A549 treated with CORT108297 at 1 μM for 4 hours (cell line): ENCODE measurements around the gene NCBP3. TPM values are rescaled to one million over a fixed set of nuclear protein-coding genes. Genes with fewer than 3 reads are reported as not detected.

Experiments used
- total RNA-seq: library from RNA; stranded (reverse); fragments of 200-300 nt; extraction: Qiagen RNA extraction; gene quantifications from 5 replicates; pipeline ENCODE4 v1.2.3, GENCODE V29; 2022

NCBP3 gene
- total RNA-seq = 27.8 to 30.8 TPM (median 30.5 TPM) in 5 replicates

DNA sequence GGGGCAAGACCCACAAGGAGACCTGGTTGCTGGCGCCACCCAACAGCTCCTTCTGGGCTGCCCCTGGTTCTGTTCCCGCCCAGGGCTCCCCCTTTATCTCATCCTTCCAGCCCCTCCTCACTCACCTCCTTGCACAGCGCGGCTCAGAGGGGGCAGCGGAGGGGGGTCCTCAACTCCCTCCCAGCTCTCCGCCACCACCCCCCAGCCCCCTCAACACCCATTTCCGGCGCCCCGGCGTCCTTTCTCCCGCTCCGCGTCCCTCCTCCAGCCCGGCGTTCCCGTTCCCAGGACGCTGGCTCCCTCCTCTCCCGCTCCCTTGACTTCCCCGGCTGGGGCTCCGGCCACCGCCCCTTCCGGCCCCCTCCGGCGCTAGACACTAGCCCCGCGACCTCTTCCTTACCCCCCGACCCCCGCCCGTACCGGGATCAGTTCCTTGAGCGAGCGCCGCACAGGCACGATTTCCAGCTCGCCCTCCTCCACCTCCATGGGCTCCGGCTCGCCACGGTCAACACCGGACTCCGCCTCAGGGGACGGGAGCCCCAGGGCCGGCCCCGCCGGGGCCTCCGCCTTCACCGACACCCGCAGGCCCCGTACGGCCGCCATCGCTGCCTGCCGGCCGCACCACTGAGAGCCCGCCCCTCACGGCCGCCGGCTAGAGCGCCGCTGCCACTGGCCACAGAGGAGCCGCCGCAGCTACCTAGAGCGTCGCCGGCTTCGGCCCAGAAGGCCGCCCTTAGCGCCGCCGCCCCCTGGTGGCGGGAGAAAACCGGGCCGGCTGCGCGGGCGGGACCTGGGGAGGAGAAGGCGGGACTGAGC lies at the start of gene NCBP3:
Gene NCBP3 (minus strand): TSS at position 626 of the 816 bp plus-strand sequence. CDS start 23 bp downstream, at position 603.

DNA sequence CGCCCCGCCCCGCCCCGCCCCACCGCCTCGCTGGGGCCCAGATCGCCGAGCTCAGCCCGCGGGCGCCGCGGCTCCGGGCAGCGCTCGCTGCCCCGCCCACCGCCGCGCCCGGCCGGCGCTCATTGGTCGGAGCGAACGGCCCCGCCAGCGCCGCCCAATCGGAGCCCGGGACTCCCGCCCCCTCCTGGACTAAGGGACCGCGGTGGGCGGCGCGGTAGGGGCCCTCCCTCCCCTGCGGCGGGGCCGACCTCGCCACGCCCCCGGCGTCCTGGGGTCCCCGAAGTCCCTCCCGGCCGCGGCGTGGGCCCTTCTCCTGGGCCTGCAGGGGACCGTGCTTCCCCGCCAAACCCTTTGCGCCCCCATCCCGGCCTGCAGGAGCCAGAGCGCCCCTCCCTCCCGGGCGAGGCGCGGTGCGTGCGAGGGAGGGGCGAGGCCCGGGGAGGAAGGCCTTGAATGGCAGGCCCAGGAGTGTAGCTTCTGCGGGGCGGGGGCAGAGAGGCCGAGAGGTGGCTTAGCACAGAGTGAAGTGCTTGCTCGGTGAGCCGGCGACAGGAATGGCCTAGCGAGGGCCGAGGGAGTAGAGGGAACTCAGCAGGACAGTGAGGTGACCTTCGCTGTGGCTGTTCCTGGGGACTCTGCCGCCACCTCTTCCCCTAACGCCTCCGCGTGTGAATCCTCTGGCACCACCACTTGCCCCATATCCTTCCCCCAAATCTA lies 47.1 kb upstream of the NCBP3 start, which contains the start of gene CAMKK1:
Gene CAMKK1 (minus strand): TSS at position 51 of the 717 bp plus-strand sequence. CDS start 7,366 bp downstream, outside the sequence.

GRCh38 chr17:3800362-3801271 lies 45.4 kb downstream of the NCBP3 start, which contains the start of gene ITGAE:
TSS of gene ITGAE (minus strand) at chr17:3801188. CDS start at chr17:3801144, 44 bp downstream.

Other genes starting within 250 kb of the NCBP3 start
- gene TRPV1, start 236.8 kb downstream of the NCBP3 start, total RNA-seq = 3.3 to 4.8 TPM (median 4.6 TPM) in 5 replicates
- gene SHPK, start 210.0 kb downstream of the NCBP3 start, total RNA-seq = 12.3 to 17.5 TPM (median 16.2 TPM) in 5 replicates
- 13.6 to 18.1 TPM (median 15.1 TPM) in 5 replicates for gene CTNS, start 209.5 kb downstream of the NCBP3 start, total RNA-seq
- gene TAX1BP3, start 177.7 kb downstream of the NCBP3 start, total RNA-seq = 267 to 347 TPM (median 336 TPM) in 5 replicates
- 122 to 168 TPM (median 162 TPM) in 5 replicates for gene EMC6, start 177.4 kb downstream of the NCBP3 start, total RNA-seq
- 18.7 to 25.5 TPM (median 24.7 TPM) in 5 replicates for gene P2RX5, start 150.1 kb downstream of the NCBP3 start, total RNA-seq
- 11.9 to 15.3 TPM (median 12.7 TPM) in 5 replicates for gene HASPIN, start 122.3 kb downstream of the NCBP3 start, total RNA-seq
- gene ITGAE, start 45.1 kb downstream of the NCBP3 start, total RNA-seq = 93.6 to 105 TPM (median 97.6 TPM) in 5 replicates
- 14.0 to 18.0 TPM (median 17.6 TPM) in 5 replicates for gene CAMKK1, start 46.8 kb upstream of the NCBP3 start, total RNA-seq
- 0.05 to 0.07 TPM in 2 of 5 replicates, not detected in the others for gene P2RX1, start 70.2 kb upstream of the NCBP3 start, total RNA-seq
- gene ATP2A3, start 118.2 kb upstream of the NCBP3 start, total RNA-seq = 3.9 to 5.6 TPM (median 4.6 TPM) in 5 replicates